ENCODE measurements around the gene ABCA8.

ABCA8 gene

GRCh38 chr17:68927516-68927915, 27.7 kb downstream of the ABCA8 start:
- Mint-ChIP-seq H3K36me3 (ENCODE audit: insufficient read depth) (no peaks in the 10 kb centered on the region), H3K4me1 (no peaks in the 10 kb centered on the region), H3K9me3 (no peaks in the 10 kb centered on the region), H3K27ac (ENCODE audit: low read depth) (no peak overlapping the region), H3K27me3 (no peaks in the 10 kb centered on the region), H3K4me3 (no peak overlapping the region)
- no peak for DNase-seq (ENCODE audit: low spot score in 2 of 2)
- ATAC-seq (replicated peaks; ENCODE audit: extremely low read depth, poor library complexity, severe bottlenecking) = no peak

GRCh38 chr17:68924793-68925720, 30.1 kb downstream of the ABCA8 start:
- Mint-ChIP-seq H3K36me3 (ENCODE audit: insufficient read depth) (no peaks in the 10 kb centered on the region), H3K9me3 (peaks cover 1% of the 10 kb centered on the region), H3K4me3 (no peak overlapping the region), H3K27ac (ENCODE audit: low read depth) (no peak overlapping the region), H3K27me3 (no peaks in the 10 kb centered on the region), H3K4me1 (no peaks in the 10 kb centered on the region)
- DNase-seq (ENCODE audit: low spot score in 2 of 2) (no peak), ATAC-seq (replicated peaks; ENCODE audit: extremely low read depth, poor library complexity, severe bottlenecking) (no peak)

GRCh38 chr17:68910789-68911431, 44.3 kb downstream of the ABCA8 start:
- no peak overlapping the region for H3K27ac Mint-ChIP-seq (ENCODE audit: low read depth)
- ATAC-seq (replicated peaks; ENCODE audit: extremely low read depth, poor library complexity, severe bottlenecking) (no peak), DNase-seq (ENCODE audit: low spot score in 2 of 2) (no peak)
- no peaks in the 10 kb centered on the region for H3K36me3 Mint-ChIP-seq (ENCODE audit: insufficient read depth)
- peaks cover 22% of the 10 kb centered on the region for H3K27me3 Mint-ChIP-seq
- H3K9me3 Mint-ChIP-seq = peaks cover 6% of the 10 kb centered on the region
- H3K4me3 Mint-ChIP-seq = no peak overlapping the region
- H3K4me1 Mint-ChIP-seq = no peaks in the 10 kb centered on the region

GRCh38 chr17:68910251-68910705, 44.9 kb downstream of the ABCA8 start:
- Mint-ChIP-seq H3K9me3 (peaks cover 6% of the 10 kb centered on the region), H3K36me3 (ENCODE audit: insufficient read depth) (no peaks in the 10 kb centered on the region), H3K27me3 (peaks cover 22% of the 10 kb centered on the region), H3K4me1 (no peaks in the 10 kb centered on the region), H3K27ac (ENCODE audit: low read depth) (no peak overlapping the region), H3K4me3 (no peak overlapping the region)
- ATAC-seq (replicated peaks; ENCODE audit: extremely low read depth, poor library complexity, severe bottlenecking) (no peak), DNase-seq (ENCODE audit: low spot score in 2 of 2) (no peak)

GRCh38 chr17:68909066-68909465, 46.1 kb downstream of the ABCA8 start:
- H3K36me3 Mint-ChIP-seq (ENCODE audit: insufficient read depth) = no peaks in the 10 kb centered on the region
- DNase-seq (ENCODE audit: low spot score in 2 of 2) (no peak), ATAC-seq (replicated peaks; ENCODE audit: extremely low read depth, poor library complexity, severe bottlenecking) (no peak)
- H3K27ac Mint-ChIP-seq (ENCODE audit: low read depth) = no peak overlapping the region
- H3K4me1 Mint-ChIP-seq = no peaks in the 10 kb centered on the region
- H3K4me3 Mint-ChIP-seq = no peak overlapping the region
- H3K27me3 Mint-ChIP-seq = peaks cover 22% of the 10 kb centered on the region
- peaks cover 6% of the 10 kb centered on the region for H3K9me3 Mint-ChIP-seq

- Mint-ChIP-seq H3K27ac (ENCODE audit: low read depth) (no peak overlapping the region), H3K4me3 (no peak overlapping the region), H3K4me1 (no peaks in the 10 kb centered on the region), H3K36me3 (ENCODE audit: insufficient read depth) (no peaks in the 10 kb centered on the region), H3K27me3 (peaks cover 22% of the 10 kb centered on the region), H3K9me3 (peaks cover 6% of the 10 kb centered on the region)
- no peak for ATAC-seq (replicated peaks; ENCODE audit: extremely low read depth, poor library complexity, severe bottlenecking)
- no peak for DNase-seq (ENCODE audit: low spot score in 2 of 2)
Measured at GRCh38 chr17:68908045-68908444, 47.1 kb downstream of the ABCA8 start.

- no peak for DNase-seq (ENCODE audit: low spot score in 2 of 2)
- H3K36me3 Mint-ChIP-seq (ENCODE audit: insufficient read depth) = no peaks in the 10 kb centered on the region
Measured at GRCh38 chr17:68906638-68907037, 48.6 kb downstream of the ABCA8 start.

GRCh38 chr17:68903286-68903685, 51.9 kb downstream of the ABCA8 start:
- ATAC-seq (replicated peaks; ENCODE audit: extremely low read depth, poor library complexity, severe bottlenecking) = no peak
- no peaks in the 10 kb centered on the region for H3K9me3 Mint-ChIP-seq
- no peak for DNase-seq (ENCODE audit: low spot score in 2 of 2)
- H3K4me3 Mint-ChIP-seq = no peak overlapping the region
- H3K36me3 Mint-ChIP-seq (ENCODE audit: insufficient read depth) = no peaks in the 10 kb centered on the region
- no peaks in the 10 kb centered on the region for H3K4me1 Mint-ChIP-seq
- no peak overlapping the region for H3K27ac Mint-ChIP-seq (ENCODE audit: low read depth)
- no peaks in the 10 kb centered on the region for H3K27me3 Mint-ChIP-seq

More at GRCh38 chr17:68906638-68907037, 48.6 kb downstream of the ABCA8 start:
- Mint-ChIP-seq H3K27ac (ENCODE audit: low read depth) (no peak overlapping the region), H3K4me3 (no peak overlapping the region), H3K4me1 (no peaks in the 10 kb centered on the region), H3K9me3 (peaks cover under 1% of the 10 kb centered on the region), H3K27me3 (peaks cover 16% of the 10 kb centered on the region)
- no peak for ATAC-seq (replicated peaks; ENCODE audit: extremely low read depth, poor library complexity, severe bottlenecking)

- H3K27ac Mint-ChIP-seq (ENCODE audit: low read depth) = no peak overlapping the region
- DNase-seq (ENCODE audit: low spot score in 2 of 2) (no peak), ATAC-seq (replicated peaks; ENCODE audit: extremely low read depth, poor library complexity, severe bottlenecking) (no peak)
- H3K4me1 Mint-ChIP-seq = no peaks in the 10 kb centered on the region
- H3K4me3 Mint-ChIP-seq = no peak overlapping the region
- no peaks in the 10 kb centered on the region for H3K36me3 Mint-ChIP-seq (ENCODE audit: insufficient read depth)
- H3K9me3 Mint-ChIP-seq = peaks cover 14% of the 10 kb centered on the region
- peaks cover 27% of the 10 kb centered on the region for H3K27me3 Mint-ChIP-seq
Measured at GRCh38 chr17:68897557-68897956, 57.6 kb downstream of the ABCA8 start.

GRCh38 chr17:68892658-68893057, 62.5 kb downstream of the ABCA8 start:
- Mint-ChIP-seq H3K4me3 (no peak overlapping the region), H3K27me3 (peaks cover 22% of the 10 kb centered on the region), H3K36me3 (ENCODE audit: insufficient read depth) (no peaks in the 10 kb centered on the region), H3K9me3 (peaks cover 11% of the 10 kb centered on the region), H3K4me1 (no peaks in the 10 kb centered on the region), H3K27ac (ENCODE audit: low read depth) (no peak overlapping the region)
- ATAC-seq (replicated peaks; ENCODE audit: extremely low read depth, poor library complexity, severe bottlenecking) = no peak
- no peak for DNase-seq (ENCODE audit: low spot score in 2 of 2)

GRCh38 chr17:68892193-68892592, 63.0 kb downstream of the ABCA8 start:
- ATAC-seq (replicated peaks; ENCODE audit: extremely low read depth, poor library complexity, severe bottlenecking) (no peak), DNase-seq (ENCODE audit: low spot score in 2 of 2) (no peak)
- peaks cover 19% of the 10 kb centered on the region for H3K27me3 Mint-ChIP-seq
- no peaks in the 10 kb centered on the region for H3K4me1 Mint-ChIP-seq
- no peak overlapping the region for H3K4me3 Mint-ChIP-seq
- no peaks in the 10 kb centered on the region for H3K36me3 Mint-ChIP-seq (ENCODE audit: insufficient read depth)
- no peak overlapping the region for H3K27ac Mint-ChIP-seq (ENCODE audit: low read depth)
- H3K9me3 Mint-ChIP-seq = peaks cover 7% of the 10 kb centered on the region

- Mint-ChIP-seq H3K4me1 (no peaks in the 10 kb centered on the region), H3K4me3 (no peak overlapping the region), H3K27ac (ENCODE audit: low read depth) (peak overlapping the region; percentile 17), H3K36me3 (ENCODE audit: insufficient read depth) (no peaks in the 10 kb centered on the region), H3K27me3 (peaks cover 44% of the 10 kb centered on the region), H3K9me3 (no peaks in the 10 kb centered on the region)
- no peak for DNase-seq (ENCODE audit: low spot score in 2 of 2)
- no peak for ATAC-seq (replicated peaks; ENCODE audit: extremely low read depth, poor library complexity, severe bottlenecking)
Measured at GRCh38 chr17:68886401-68886800, 68.8 kb downstream of the ABCA8 start.

GRCh38 chr17:68884888-68885287, 70.3 kb downstream of the ABCA8 start:
- DNase-seq (ENCODE audit: low spot score in 2 of 2) (no peak), ATAC-seq (replicated peaks; ENCODE audit: extremely low read depth, poor library complexity, severe bottlenecking) (no peak)
- no peaks in the 10 kb centered on the region for H3K9me3 Mint-ChIP-seq
- no peaks in the 10 kb centered on the region for H3K4me1 Mint-ChIP-seq
- H3K4me3 Mint-ChIP-seq = no peak overlapping the region
- peaks cover 44% of the 10 kb centered on the region for H3K27me3 Mint-ChIP-seq
- no peaks in the 10 kb centered on the region for H3K36me3 Mint-ChIP-seq (ENCODE audit: insufficient read depth)
- no peak overlapping the region for H3K27ac Mint-ChIP-seq (ENCODE audit: low read depth)
